Fibroblast of lung (primary cell): ENCODE results near the gene LRRFIP1. TPM values are rescaled to one million over a fixed set of nuclear protein-coding genes. Genes with fewer than 3 reads are reported as not detected.

Source experiments
- DNase-seq, 2 donors: peaks; one replicate each; pipeline versions ENCODE4 v3.0.0 to v3.0.0-alpha.2; 2010; ENCODE audit warnings: low read depth in 2 of 2
- H2AFZ ChIP-seq: 2 replicates; pipeline ENCODE4 v1.5.1; 2012; ENCODE audit warnings: low read length, control low read depth, inconsistent platforms
- H3K27ac ChIP-seq: 2 replicates; pipeline ENCODE4 v1.5.1; 2011; ENCODE audit warnings: low read length, control low read depth; ENCODE audit not compliant: insufficient read depth
- H3K27me3 ChIP-seq: 2 replicates; pipeline ENCODE4 v1.5.1; 2011; ENCODE audit warnings: mild to moderate bottlenecking, low read length; ENCODE audit not compliant: control insufficient read depth, insufficient read depth
- H3K36me3 ChIP-seq: 2 replicates; pipeline ENCODE4 v1.5.1; 2011; ENCODE audit warnings: low read length; ENCODE audit not compliant: control insufficient read depth, insufficient read depth
- H3K4me1 ChIP-seq: 2 replicates; pipeline ENCODE4 v1.5.1; 2011; ENCODE audit warnings: low read length; ENCODE audit not compliant: control insufficient read depth, insufficient read depth; ENCODE audit errors: extremely low read depth
- H3K4me2 ChIP-seq: 2 replicates; pipeline ENCODE4 v1.5.1; 2011; ENCODE audit warnings: low read length, control low read depth; ENCODE audit not compliant: insufficient read depth; ENCODE audit errors: extremely low read depth
- H3K4me3 ChIP-seq, 4 experiments: fragments of 200-600 bp in 1 of 4; sonication (generic) in 1 of 4; replicated peaks in 1 of 4; 2 replicates each; pipeline ENCODE4 v1.5.1; 2011 to 2016; ENCODE audit warnings: low read length in 4 of 4, low read depth in 3 of 4, mild to moderate bottlenecking in 3 of 4, control low read depth in 2 of 4, inconsistent platforms in 1 of 4, mixed read lengths in 1 of 4; ENCODE audit not compliant: insufficient read depth in 1 of 4; ENCODE audit errors: control extremely low read depth in 1 of 4
- H3K79me2 ChIP-seq: 2 replicates; pipeline ENCODE4 v1.5.1; 2012; ENCODE audit warnings: mild to moderate bottlenecking, low read length, inconsistent platforms; ENCODE audit not compliant: control insufficient read depth, insufficient read depth
- H3K9ac ChIP-seq: 2 replicates; pipeline ENCODE4 v1.5.1; 2011; ENCODE audit warnings: mild to moderate bottlenecking, low read length, control low read depth; ENCODE audit not compliant: insufficient read depth
- H3K9me3 ChIP-seq: 2 replicates; pipeline ENCODE4 v1.5.1; 2012; ENCODE audit warnings: low read depth, low read length; ENCODE audit not compliant: control insufficient read depth, insufficient read depth
- H4K20me1 ChIP-seq: 2 replicates; pipeline ENCODE4 v1.5.1; 2011; ENCODE audit warnings: low read length; ENCODE audit not compliant: control insufficient read depth, insufficient read depth; ENCODE audit errors: extremely low read depth
- EZH2 ChIP-seq: IDR thresholded peaks from 2 replicates; pipeline ENCODE4 v1.5.1; 2012; ENCODE audit warnings: low read length, control low read depth, mild to moderate bottlenecking; ENCODE audit errors: missing control alignments
- polyA plus RNA-seq, 2 donors: library from polyadenylated mRNA; depleted of rRNA in 1 of 2; stranded (reverse) in 1 of 2; unstranded in 1 of 2; fragments of >200 nt; gene quantifications; 2 replicates each; pipeline ENCODE4 v1.2.1, GENCODE V29; 2011 to 2012; ENCODE audit warnings: missing spikeins in 1 of 2
- total RNA-seq: library from RNA; depleted of rRNA; stranded (reverse); fragments of >200 nt; gene quantifications from 2 replicates; pipeline ENCODE4 v1.2.1, GENCODE V29; 2014
- TF ChIP-seq, protein P1 (sequence below), 2 donors: IDR thresholded peaks in 1 of 2; conservative IDR thresholded peaks in 1 of 2; 1 replicate in 1 of 2; 2 replicates in 1 of 2; pipeline ENCODE4 v1.5.1; 2011 to 2012; ENCODE audit warnings: low read length in 2 of 2, control low read depth in 1 of 2, inconsistent platforms in 1 of 2, low read depth in 1 of 2, mild to moderate bottlenecking in 1 of 2

LRRFIP1 gene
- total and polyA plus RNA-seq, 2 donors (not counting 1 experiment from before 2014, with no cell fraction given), result 58.1 to 113 TPM

GRCh38 chr2:237657063-237657462 is 29.7 kb downstream of the LRRFIP1 start:
- H3K79me2 ChIP-seq, result no peaks in the 10 kb centered on the region
- no peaks in the 10 kb centered on the region for H3K4me1 ChIP-seq
- H3K9me3 ChIP-seq, result no peaks in the 10 kb centered on the region
- no peak overlapping the region for H3K4me2 ChIP-seq
- no peak overlapping the region for H2AFZ ChIP-seq
- H3K36me3 ChIP-seq, result no peaks in the 10 kb centered on the region
- H3K4me3 ChIP-seq, result no peak overlapping the region
- no peaks in the 10 kb centered on the region for H3K27me3 ChIP-seq
- H3K27ac ChIP-seq, result no peak overlapping the region
- no peak for DNase-seq
- no peaks in the 10 kb centered on the region for H4K20me1 ChIP-seq
- no peak overlapping the region for H3K9ac ChIP-seq
- TF ChIP-seq EZH2, result no peak
- TF ChIP-seq, protein P1, sequence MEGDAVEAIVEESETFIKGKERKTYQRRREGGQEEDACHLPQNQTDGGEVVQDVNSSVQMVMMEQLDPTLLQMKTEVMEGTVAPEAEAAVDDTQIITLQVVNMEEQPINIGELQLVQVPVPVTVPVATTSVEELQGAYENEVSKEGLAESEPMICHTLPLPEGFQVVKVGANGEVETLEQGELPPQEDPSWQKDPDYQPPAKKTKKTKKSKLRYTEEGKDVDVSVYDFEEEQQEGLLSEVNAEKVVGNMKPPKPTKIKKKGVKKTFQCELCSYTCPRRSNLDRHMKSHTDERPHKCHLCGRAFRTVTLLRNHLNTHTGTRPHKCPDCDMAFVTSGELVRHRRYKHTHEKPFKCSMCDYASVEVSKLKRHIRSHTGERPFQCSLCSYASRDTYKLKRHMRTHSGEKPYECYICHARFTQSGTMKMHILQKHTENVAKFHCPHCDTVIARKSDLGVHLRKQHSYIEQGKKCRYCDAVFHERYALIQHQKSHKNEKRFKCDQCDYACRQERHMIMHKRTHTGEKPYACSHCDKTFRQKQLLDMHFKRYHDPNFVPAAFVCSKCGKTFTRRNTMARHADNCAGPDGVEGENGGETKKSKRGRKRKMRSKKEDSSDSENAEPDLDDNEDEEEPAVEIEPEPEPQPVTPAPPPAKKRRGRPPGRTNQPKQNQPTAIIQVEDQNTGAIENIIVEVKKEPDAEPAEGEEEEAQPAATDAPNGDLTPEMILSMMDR (conservative IDR thresholded peaks at IDR 0.05 in 1 of 2, IDR thresholded peaks at IDR 0.05 in 1 of 2; ENCODE audit: low read depth in 1 of 2, low read length in 2 of 2), result no peak

DNA sequence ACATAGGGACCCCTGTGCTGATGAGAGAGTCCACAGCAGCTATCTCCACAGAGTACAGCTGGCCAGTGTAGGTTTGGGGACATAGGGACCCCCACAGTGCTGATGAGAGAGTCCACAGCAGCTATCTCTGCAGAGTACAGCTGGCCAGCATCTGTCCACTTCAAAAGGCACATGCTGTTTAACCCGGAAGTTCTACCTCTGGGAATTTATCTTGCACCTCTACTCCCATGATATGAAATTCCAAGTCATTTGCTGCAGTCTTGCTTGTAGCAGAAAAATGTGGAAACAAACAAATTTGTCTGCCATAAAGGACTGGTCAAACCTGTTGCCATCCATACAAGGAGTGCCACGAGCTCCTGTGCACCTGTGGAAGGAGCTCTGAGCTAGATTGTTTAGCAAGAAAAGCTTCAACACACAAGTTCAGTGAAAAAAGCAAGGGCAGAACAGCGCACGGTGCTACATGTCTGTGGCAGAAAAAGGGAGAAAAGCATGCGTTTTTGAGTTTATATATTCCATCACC is 33.1 kb downstream of the LRRFIP1 start:
- H4K20me1 ChIP-seq, result no peaks in the 10 kb centered on the region
- no peak overlapping the region for H3K27ac ChIP-seq
- no peaks in the 10 kb centered on the region for H3K27me3 ChIP-seq

DNA sequence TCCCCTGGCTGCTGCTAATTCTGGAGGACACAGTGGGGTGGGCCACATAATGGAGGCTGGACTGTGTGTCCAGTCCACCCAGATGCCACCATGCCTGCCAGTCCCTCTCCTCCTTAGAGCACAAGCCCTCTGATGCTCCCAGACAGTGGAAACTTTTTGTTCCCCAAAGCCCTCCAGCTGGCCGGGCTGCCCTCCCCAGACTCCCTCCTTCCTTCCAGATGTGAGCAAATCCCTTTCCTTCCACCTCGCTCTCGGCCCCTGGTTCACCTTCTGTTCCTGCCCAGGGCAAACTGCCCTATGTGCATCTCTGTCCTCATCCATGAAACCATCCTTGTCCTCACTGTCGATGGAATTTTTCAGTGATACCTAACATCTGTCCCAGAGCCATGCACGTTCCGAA is 33.9 kb downstream of the LRRFIP1 start:
- Histone ChIP-seq H2AFZ (no peak overlapping the region), H3K79me2 (no peaks in the 10 kb centered on the region), H3K27me3 (no peaks in the 10 kb centered on the region), H3K9me3 (no peaks in the 10 kb centered on the region), H3K36me3 (no peaks in the 10 kb centered on the region), H4K20me1 (no peaks in the 10 kb centered on the region), H3K27ac (no peak overlapping the region), H3K4me2 (no peak overlapping the region), H3K4me3 (no peak overlapping the region), H3K4me1 (peaks cover 9% of the 10 kb centered on the region), H3K9ac (no peak overlapping the region)
- DNase-seq, result no peak
- TF ChIP-seq, protein P1 (conservative IDR thresholded peaks at IDR 0.05 in 1 of 2, IDR thresholded peaks at IDR 0.05 in 1 of 2; ENCODE audit: low read depth in 1 of 2, low read length in 2 of 2), result no peak
- TF ChIP-seq EZH2, result no peak

More for the DNA sequence above, 33.1 kb downstream of the LRRFIP1 start:
- no peak overlapping the region for H3K4me3 ChIP-seq
- H3K79me2 ChIP-seq, result no peaks in the 10 kb centered on the region
- no peak for TF ChIP-seq EZH2
- TF ChIP-seq, protein P1 (conservative IDR thresholded peaks at IDR 0.05 in 1 of 2, IDR thresholded peaks at IDR 0.05 in 1 of 2; ENCODE audit: low read depth in 1 of 2, low read length in 2 of 2), result no peak
- no peaks in the 10 kb centered on the region for H3K9me3 ChIP-seq
- DNase-seq, result no peak
- H2AFZ ChIP-seq, result no peak overlapping the region
- H3K9ac ChIP-seq, result no peak overlapping the region
- H3K36me3 ChIP-seq, result no peaks in the 10 kb centered on the region
- H3K4me2 ChIP-seq, result no peak overlapping the region
- peaks cover 9% of the 10 kb centered on the region for H3K4me1 ChIP-seq
